H9 (cell line): ENCODE data around the gene BCAP29. TPM values are rescaled to one million over a fixed set of nuclear protein-coding genes. Genes with fewer than 3 reads are reported as not detected.

Experiments used
- DNase-seq: peaks from one replicate; pipeline ENCODE4 v3.0.0-alpha.2; 2017
- H2AFZ ChIP-seq: one replicate; pipeline ENCODE4 v1.6.1; 2013; ENCODE audit warnings: mild to moderate bottlenecking, low read length, control low read depth, moderate library complexity
- H2AK5ac ChIP-seq: 2 replicates; pipeline ENCODE4 v1.6.1; 2013; ENCODE audit warnings: low read length, control low read depth, mixed read lengths; ENCODE audit not compliant: insufficient read length
- H2BK120ac ChIP-seq: one replicate; pipeline ENCODE4 v1.6.1; 2013; ENCODE audit warnings: low read depth, mild to moderate bottlenecking, low read length, control low read depth, inconsistent platforms; ENCODE audit not compliant: poor library complexity, severe bottlenecking
- H2BK12ac ChIP-seq: 2 replicates; pipeline ENCODE4 v1.6.1; 2013; ENCODE audit warnings: low read length, control low read depth, mixed read lengths, low read depth; ENCODE audit not compliant: insufficient read length
- H2BK15ac ChIP-seq: 2 replicates; pipeline ENCODE4 v1.6.1; 2013; ENCODE audit warnings: low read depth, low read length, control low read depth
- H2BK20ac ChIP-seq: one replicate; pipeline ENCODE4 v1.6.1; 2013; ENCODE audit warnings: low read depth, mild to moderate bottlenecking, low read length, control low read depth, inconsistent platforms; ENCODE audit not compliant: poor library complexity, severe bottlenecking
- H2BK5ac ChIP-seq: 2 replicates; pipeline ENCODE4 v1.6.1; 2013; ENCODE audit warnings: low read length, control low read depth, mixed read lengths; ENCODE audit not compliant: insufficient read length
- H3K14ac ChIP-seq: 2 replicates; pipeline ENCODE4 v1.6.1; 2013; ENCODE audit warnings: low read length, control low read depth; ENCODE audit not compliant: insufficient read depth
- H3K18ac ChIP-seq: 2 replicates; pipeline ENCODE4 v1.6.1; 2013; ENCODE audit warnings: low read depth, mild to moderate bottlenecking, mixed read lengths, low read length, control low read depth; ENCODE audit not compliant: insufficient read length
- H3K23ac ChIP-seq: 2 replicates; pipeline ENCODE4 v1.6.1; 2013; ENCODE audit warnings: low read length, control low read depth, mixed read lengths, low read depth; ENCODE audit not compliant: insufficient read length
- H3K23me2 ChIP-seq: 2 replicates; pipeline ENCODE4 v1.6.1; 2013; ENCODE audit warnings: low read depth, mild to moderate bottlenecking, mixed read lengths, low read length, control low read depth; ENCODE audit not compliant: insufficient read length, poor library complexity, severe bottlenecking
- H3K27ac ChIP-seq: 2 replicates; pipeline ENCODE4 v1.5.1; 2013; ENCODE audit warnings: low read length, control low read depth, mixed read lengths, low read depth; ENCODE audit not compliant: insufficient read length
- H3K27me3 ChIP-seq: 2 replicates; pipeline ENCODE4 v1.6.1; 2013; ENCODE audit warnings: low read length, control low read depth, inconsistent platforms; ENCODE audit not compliant: insufficient read depth
- H3K4ac ChIP-seq: 2 replicates; pipeline ENCODE4 v1.6.1; 2013; ENCODE audit warnings: low read depth, mild to moderate bottlenecking, control low read depth, inconsistent platforms, low read length, moderate library complexity
- H3K4me1 ChIP-seq: 2 replicates; pipeline ENCODE4 v1.6.1; 2013; ENCODE audit warnings: low read length, control low read depth, inconsistent platforms; ENCODE audit not compliant: insufficient read depth
- H3K4me2 ChIP-seq: 2 replicates; pipeline ENCODE4 v1.6.1; 2013; ENCODE audit warnings: low read length, control low read depth, mixed read lengths; ENCODE audit not compliant: insufficient read length, insufficient read depth
- H3K56ac ChIP-seq: 2 replicates; pipeline ENCODE4 v1.6.1; 2013; ENCODE audit warnings: low read depth, mild to moderate bottlenecking, mixed read lengths, low read length, control low read depth; ENCODE audit not compliant: insufficient read length
- H3K79me1 ChIP-seq: 2 replicates; pipeline ENCODE4 v1.6.1; 2013; ENCODE audit warnings: low read depth, mild to moderate bottlenecking, moderate library complexity, low read length, control low read depth, inconsistent platforms; ENCODE audit not compliant: insufficient read depth, poor library complexity, severe bottlenecking
- H3K79me2 ChIP-seq: 2 replicates; pipeline ENCODE4 v1.6.1; 2013; ENCODE audit warnings: low read length, control low read depth, inconsistent platforms; ENCODE audit not compliant: insufficient read depth
- H3K9ac ChIP-seq: 2 replicates; pipeline ENCODE4 v1.6.1; 2013; ENCODE audit warnings: low read length, control low read depth, mixed read lengths; ENCODE audit not compliant: insufficient read length; ENCODE audit errors: extremely low read depth
- H3K9me3 ChIP-seq: one replicate; pipeline ENCODE4 v1.6.1; 2013; ENCODE audit warnings: low read depth, low read length, inconsistent platforms; ENCODE audit not compliant: control insufficient read depth
- H3T11ph ChIP-seq: one replicate; pipeline ENCODE4 v1.6.1; 2013; ENCODE audit warnings: mild to moderate bottlenecking, low read length, control low read depth, inconsistent platforms
- H4K20me1 ChIP-seq: one replicate; pipeline ENCODE4 v1.6.1; 2013; ENCODE audit not compliant: control insufficient read depth, insufficient read length, insufficient read depth
- H4K5ac ChIP-seq: 2 replicates; pipeline ENCODE4 v1.6.1; 2013; ENCODE audit warnings: low read depth, mild to moderate bottlenecking, mixed read lengths, low read length, control low read depth; ENCODE audit not compliant: insufficient read length
- H4K8ac ChIP-seq: replicated peaks from 2 replicates; pipeline ENCODE4 v1.6.1; 2013; ENCODE audit warnings: low read length, control low read depth, mixed read lengths, low read depth; ENCODE audit not compliant: insufficient read length
- H4K91ac ChIP-seq: 2 replicates; pipeline ENCODE4 v1.6.1; 2013; ENCODE audit warnings: low read depth, mild to moderate bottlenecking, moderate library complexity, mixed read lengths, low read length, control low read depth; ENCODE audit not compliant: insufficient read length
- H3K27ac Mint-ChIP-seq, 3 experiments: 2 replicates in 2 of 3; 3 replicates in 1 of 3; pipeline ENCODE4 v1.8.0; 2020 to 2021; ENCODE audit warnings: mixed read lengths in 3 of 3, mild to moderate bottlenecking in 1 of 3, moderate library complexity in 1 of 3
- H3K27me3 Mint-ChIP-seq: 2 replicates; pipeline ENCODE4 v1.8.0; 2021; ENCODE audit warnings: low read depth, mild to moderate bottlenecking, moderate library complexity, mixed read lengths
- H3K36me3 Mint-ChIP-seq, 3 experiments: 2 replicates in 2 of 3; 3 replicates in 1 of 3; pipeline ENCODE4 v1.8.0; 2020 to 2021; ENCODE audit warnings: low read depth in 3 of 3, mixed read lengths in 3 of 3; ENCODE audit not compliant: insufficient read depth in 1 of 3
- H3K4me1 Mint-ChIP-seq, 2 experiments: 2 replicates each; pipeline ENCODE4 v1.8.0; 2020; ENCODE audit warnings: mixed read lengths in 2 of 2
- H3K4me3 Mint-ChIP-seq, 2 experiments: 2 replicates in 1 of 2; 3 replicates in 1 of 2; pipeline ENCODE4 v1.8.0; 2020 to 2021; ENCODE audit warnings: mild to moderate bottlenecking in 2 of 2, mixed read lengths in 2 of 2, moderate library complexity in 1 of 2
- H3K9me3 Mint-ChIP-seq, 2 experiments: 2 replicates in 1 of 2; 3 replicates in 1 of 2; pipeline ENCODE4 v1.8.0; 2020; ENCODE audit warnings: mild to moderate bottlenecking in 2 of 2, mixed read lengths in 2 of 2, moderate library complexity in 1 of 2
- CTCF ChIP-seq: fragments of 200-600 bp; sonication (generic); conservative IDR thresholded peaks from 3 replicates; pipeline ENCODE4 v1.8.0; 2021; ENCODE audit warnings: antibody characterized with exemption, mild to moderate bottlenecking
- WGBS: extraction: QIAGEN DNeasy Blood & Tissue Kit; methylation state at CpG from one replicate; pipeline ENCODE4 v1.1.7; 2013; ENCODE audit warnings: missing lambda C conversion rate, low lambda C conversion rate, mixed read lengths; ENCODE audit not compliant: insufficient read length; ENCODE audit errors: extremely low coverage; 5-methylcytosine and 5-hydroxymethylcytosine counted together
- total RNA-seq: library from RNA; stranded (reverse); gene quantifications from 2 replicates; pipeline ENCODE4 v1.2.1, GENCODE V29; 2021

BCAP29 gene
- total RNA-seq, 1 experiment from 2014 or later, result 30.6 TPM

- Histone ChIP-seq H3T11ph (no peak overlapping the region), H3K9ac (no peak overlapping the region), H2BK120ac (no peak overlapping the region), H3K4ac (no peak overlapping the region), H2BK5ac (no peak overlapping the region), H4K8ac (no peak overlapping the region), H4K5ac (no peak overlapping the region), H3K56ac (no peak overlapping the region), H3K14ac (no peak overlapping the region), H2BK15ac (no peak overlapping the region), H3K23me2 (no peaks in the 10 kb centered on the region), H3K79me1 (no peaks in the 10 kb centered on the region), H3K27me3 (no peaks in the 10 kb centered on the region), H3K4me2 (no peak overlapping the region), H4K20me1 (no peaks in the 10 kb centered on the region), H2BK12ac (no peak overlapping the region), H3K79me2 (no peaks in the 10 kb centered on the region), H3K9me3 (no peaks in the 10 kb centered on the region), H2AK5ac (no peak overlapping the region), H2AFZ (no peak overlapping the region), H3K23ac (no peak overlapping the region), H3K4me1 (no peaks in the 10 kb centered on the region), H4K91ac (no peak overlapping the region), H3K18ac (no peak overlapping the region), H3K27ac (no peak overlapping the region), H2BK20ac (no peak overlapping the region)
- no peak for TF ChIP-seq CTCF
- no peak overlapping the region; a peak in 1 of 5 replicates for H3K4me3 Mint-ChIP-seq
- no peaks in the 10 kb centered on the region for H3K9me3 Mint-ChIP-seq
- H3K27ac Mint-ChIP-seq, result peak overlapping the region in 2 of 3 experiments; percentile 29 to 32; a peak in 4 of 7 replicates
- H3K27me3 Mint-ChIP-seq, result no peaks in the 10 kb centered on the region
- H3K36me3 Mint-ChIP-seq, result peaks cover 0 to 21% (median 13%) of the 10 kb centered on the region in 3 experiments; a peak in 4 of 7 replicates
- no CpG with 5 or more reads among the region's 5 CpGs for WGBS
- no peak for DNase-seq
- no peaks in the 10 kb centered on the region for H3K4me1 Mint-ChIP-seq
Observed at GRCh38 chr7:107596881-107597581, 17.0 kb downstream of the BCAP29 start.
